ENCODE results near the gene VWF.
A peak's percentile ranks its signal among the peaks of the same experiment; 100 is the strongest.
"Not testable (repeated sequence)": the region's sequence is repeated elsewhere in the genome, so short reads cannot be mapped to it uniquely, and the experiment has no call there.

Gene VWF

GRCh38 chr12:6029401-6029800 is 95.1 kb downstream of the VWF start:
- no peak for DNase-seq

GRCh38 chr12:6026998-6027397 is 97.5 kb downstream of the VWF start:
- DNase-seq, result no peak

DNA sequence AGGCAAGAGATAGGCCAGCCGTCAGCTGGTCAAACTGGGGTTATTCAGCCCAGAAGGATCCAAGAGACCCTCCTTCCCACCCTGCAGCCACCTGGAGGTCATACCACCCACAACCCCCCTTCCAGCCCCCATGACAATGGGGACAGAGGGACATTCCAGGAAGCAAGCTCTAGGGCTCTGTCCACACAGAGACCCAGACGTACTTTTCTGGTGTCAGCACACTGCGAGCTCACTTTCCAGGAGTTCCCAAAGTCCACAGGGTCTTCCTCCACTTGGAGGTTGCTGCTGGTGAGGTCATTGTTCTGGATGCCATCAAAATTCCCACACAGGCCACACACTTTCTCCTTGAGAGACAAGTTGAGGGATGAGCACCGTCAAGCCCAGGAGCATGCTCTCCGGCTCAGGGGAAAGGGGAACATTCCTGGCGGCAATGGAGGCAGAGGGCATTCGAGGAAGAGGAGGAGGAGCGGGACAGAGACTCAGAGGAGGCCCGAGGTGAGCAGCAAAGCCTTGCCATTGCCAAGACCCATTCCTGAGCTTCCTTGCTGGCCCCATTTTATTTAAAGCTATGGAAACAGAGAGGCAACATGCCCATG is 98.7 kb downstream of the VWF start:
- DNase-seq, result not testable (repeated sequence)

DNA sequence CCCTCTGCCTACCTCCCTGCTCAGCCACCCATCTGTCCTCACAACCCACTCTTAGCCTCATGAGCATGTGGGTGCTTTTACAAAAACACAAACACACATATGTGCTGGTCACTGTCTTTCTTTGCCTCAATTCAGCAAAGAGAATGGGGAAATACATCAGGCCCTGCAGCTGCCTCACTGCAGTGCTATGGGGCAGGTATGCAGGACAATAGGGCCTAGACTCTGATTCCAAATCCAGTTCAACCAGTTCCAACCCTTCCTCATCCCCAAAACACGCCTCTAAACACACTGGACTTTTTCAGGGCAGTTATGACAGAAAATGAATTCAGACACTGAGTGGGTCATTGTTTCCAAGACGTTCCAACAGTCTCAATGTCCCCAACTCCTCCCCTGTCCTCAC is 100.4 kb downstream of the VWF start:
- not testable (repeated sequence) for DNase-seq

DNA sequence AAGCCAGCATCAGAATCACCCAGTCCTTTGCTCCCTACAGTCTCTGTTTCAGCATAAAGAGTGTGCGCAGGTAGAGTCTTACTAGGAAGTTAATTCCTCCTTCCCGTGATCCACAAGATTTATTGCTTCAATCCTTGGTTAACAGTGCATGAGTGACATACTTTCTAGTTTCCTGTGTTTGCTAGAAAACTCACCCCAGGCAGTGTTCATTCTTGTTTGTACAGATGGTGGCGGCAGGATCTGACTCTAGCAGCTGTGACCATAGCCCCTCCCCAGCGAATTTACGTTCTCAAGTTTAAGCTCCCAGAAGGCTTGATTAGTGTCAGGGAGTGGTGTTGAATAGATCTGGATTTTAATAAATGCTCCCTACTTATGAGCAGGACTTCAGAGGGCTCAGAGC is 103.5 kb downstream of the VWF start:
- no peak for DNase-seq

DNA sequence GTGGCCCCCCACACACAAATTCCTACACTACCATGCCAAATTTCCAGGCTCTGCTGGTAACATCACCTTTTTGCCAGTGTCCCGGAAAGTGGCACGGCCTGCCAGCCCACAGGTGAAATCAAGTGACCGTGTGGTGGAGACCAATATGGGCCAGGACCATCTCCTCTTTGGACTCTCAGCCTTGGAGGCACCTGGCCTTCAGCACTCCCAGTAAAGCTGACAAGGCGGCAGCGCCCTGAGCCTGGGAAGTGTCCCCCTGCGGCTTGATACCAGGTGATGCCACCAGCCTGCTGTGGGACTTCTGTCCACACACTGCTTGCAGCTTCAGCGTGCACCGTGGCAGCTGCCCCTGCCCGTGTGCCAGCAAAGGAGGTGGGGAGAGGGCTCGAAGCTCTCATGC is 104.0 kb downstream of the VWF start:
- not testable (repeated sequence) for DNase-seq

DNA sequence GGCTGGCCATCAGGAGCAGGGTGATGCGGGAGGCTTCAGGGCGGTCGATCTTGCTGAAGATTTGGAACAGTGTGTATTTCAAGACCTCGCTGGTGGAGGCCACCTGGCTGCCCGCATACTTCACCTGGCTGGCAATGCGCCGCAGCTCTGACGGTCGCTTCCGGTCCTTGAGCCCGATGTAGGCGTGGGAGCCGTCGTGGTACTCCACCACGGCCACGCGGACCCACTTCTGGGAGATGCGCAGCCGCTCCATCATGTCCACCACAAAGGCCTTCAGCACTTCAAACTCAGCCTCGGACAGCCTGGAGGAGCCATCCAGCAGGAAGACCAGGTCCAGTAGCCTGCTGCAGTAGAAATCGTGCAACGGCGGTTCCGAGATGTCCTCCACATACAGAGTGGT is 105.2 kb downstream of the VWF start:
- not testable (repeated sequence) for DNase-seq

GRCh38 chr12:6018265-6018664 is 106.2 kb downstream of the VWF start:
- DNase-seq, result no peak

DNA sequence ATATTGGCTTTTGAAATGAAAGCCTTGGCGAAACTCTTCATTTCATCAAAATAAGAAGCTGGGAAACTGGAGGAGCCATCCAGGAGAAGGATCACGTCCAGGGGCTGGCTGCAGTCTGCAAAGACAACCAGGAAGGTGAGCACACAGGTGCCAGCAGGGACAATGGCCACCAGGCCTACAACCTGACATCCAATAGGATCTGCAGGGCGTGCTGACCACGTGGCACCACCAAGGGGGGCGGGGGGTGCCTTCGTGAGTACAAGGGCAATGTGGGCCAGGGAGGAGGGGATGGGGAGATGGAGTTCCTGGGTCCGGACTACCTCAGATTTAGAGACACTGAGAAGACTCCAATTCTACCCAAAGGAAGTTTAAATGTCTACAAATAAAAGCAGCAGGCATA is 107.7 kb downstream of the VWF start:
- DNase-seq, result no peak

DNA sequence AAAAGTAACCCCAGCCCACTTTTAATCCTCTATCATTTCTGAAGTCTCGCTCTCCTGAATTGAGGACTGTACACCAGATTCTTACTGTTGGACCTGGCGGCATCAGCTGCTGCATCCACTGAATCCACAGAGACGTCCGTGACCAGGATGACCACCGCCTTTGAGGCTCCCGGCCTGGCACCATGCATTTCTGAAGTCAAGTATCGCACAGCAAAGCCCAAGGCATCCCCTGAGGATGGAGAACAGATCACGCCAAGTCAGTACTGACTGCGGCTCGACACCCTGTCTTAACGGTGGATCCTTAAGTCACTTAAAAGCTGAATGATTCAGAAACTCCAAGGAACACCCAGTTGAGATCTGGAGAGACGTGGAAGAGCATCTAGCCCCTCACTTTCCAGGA is 108.5 kb downstream of the VWF start:
- not testable (repeated sequence) for DNase-seq

- DNase-seq, result not testable (repeated sequence)
Observed at GRCh38 chr12:6015271-6015670, 109.2 kb downstream of the VWF start.

DNA sequence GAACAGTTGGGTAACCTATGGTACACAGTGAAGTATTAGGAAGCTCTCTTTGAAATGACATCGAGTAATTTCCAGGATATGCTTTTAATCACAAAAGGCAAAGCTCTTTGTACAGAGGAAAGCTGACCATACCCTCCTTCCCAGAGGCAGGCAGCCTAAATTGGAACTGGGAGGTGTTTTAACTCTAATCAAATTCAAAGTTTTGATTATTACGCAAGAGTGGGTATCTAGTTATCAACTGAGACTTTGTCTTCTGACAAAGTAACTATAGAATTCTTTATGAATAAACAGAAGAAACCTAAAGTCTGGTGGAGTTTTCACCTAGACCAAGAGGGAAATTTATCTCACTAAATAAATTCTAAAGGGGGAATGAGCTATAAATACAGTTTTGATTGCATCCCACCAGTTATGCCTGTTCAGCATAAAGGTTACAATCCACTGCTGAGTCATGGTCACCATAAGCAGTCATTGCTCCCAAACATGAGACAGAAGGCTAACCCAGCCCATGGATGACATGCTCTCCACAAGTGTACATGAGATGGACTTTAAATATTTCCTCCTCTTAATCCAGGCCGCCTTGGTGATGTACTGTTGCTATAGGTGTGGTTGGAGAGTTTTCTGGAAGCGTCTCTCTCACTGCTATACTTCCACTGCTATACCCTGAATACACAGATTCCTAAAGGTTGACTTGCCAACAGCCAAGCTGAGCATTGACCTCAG is 113.7 kb downstream of the VWF start:
- DNase-seq, result not testable (repeated sequence)

DNA sequence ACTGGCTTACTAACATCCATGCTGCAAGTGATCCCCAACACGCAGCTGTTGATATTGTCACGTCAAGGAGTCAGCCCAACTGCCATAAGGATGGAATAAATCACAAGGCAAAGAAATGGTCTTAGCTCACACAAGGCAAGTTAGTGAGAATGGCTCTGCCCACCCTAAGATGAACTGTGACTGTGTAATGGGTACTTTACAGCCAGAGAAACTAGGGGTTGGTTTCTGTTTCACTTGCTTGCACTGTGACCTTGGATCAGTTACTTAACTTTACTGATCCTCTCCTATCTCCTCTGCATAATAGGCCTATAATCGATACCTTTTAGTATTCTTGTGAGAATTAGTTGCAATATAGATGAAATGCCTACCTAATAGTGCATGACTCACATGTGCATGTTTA is 127.2 kb downstream of the VWF start:
- no peak for DNase-seq

DNA sequence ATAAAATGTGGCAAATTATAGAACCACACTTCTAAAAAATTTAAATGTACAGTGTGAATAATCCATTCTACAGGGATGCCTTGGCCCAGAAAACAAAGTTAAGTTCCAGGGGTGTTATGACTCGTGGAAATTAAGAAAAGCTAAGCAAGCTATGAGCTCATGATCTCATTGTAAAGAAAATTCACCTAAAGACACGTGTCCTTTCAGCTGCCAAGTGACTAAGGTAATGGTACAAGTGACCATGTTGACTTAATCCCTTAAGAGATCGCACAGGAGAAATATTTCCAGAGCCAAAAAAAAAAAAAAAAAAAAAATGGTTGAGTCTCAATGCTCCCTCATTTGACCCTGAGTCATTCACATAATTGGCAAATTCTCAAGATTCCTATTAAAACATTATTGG is 128.0 kb downstream of the VWF start:
- no peak for DNase-seq

- DNase-seq, result no peak
Observed at GRCh38 chr12:5989621-5990020, 134.8 kb downstream of the VWF start.

- peak; percentile 18 to 28 for DNase-seq
Observed at GRCh38 chr12:5988659-5989116, 135.8 kb downstream of the VWF start.

- DNase-seq, result no peak
Observed at GRCh38 chr12:5988088-5988487, 136.4 kb downstream of the VWF start.

DNA sequence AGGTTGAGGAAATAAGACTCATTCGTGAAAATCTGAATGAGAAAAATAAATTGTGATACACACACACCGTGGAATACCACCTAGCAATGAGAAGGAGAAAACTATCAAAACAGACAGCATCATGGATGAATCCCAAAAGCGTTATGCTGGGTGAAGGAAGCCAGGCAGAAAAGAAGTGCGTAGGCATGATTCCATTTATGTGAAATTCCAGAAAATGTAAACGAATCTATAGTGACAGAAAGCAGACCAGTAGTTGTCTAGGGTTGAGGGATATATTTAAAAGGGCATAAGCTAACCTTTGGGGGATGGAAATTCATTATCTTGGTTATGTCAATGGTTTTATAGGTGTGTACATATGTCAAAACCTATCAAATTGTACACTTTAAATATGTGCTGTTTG is 136.9 kb downstream of the VWF start:
- no peak for DNase-seq

GRCh38 chr12:5985471-5985870 is 139.0 kb downstream of the VWF start:
- DNase-seq, result no peak

GRCh38 chr12:5984873-5985272 is 139.6 kb downstream of the VWF start:
- DNase-seq, result no peak

DNA sequence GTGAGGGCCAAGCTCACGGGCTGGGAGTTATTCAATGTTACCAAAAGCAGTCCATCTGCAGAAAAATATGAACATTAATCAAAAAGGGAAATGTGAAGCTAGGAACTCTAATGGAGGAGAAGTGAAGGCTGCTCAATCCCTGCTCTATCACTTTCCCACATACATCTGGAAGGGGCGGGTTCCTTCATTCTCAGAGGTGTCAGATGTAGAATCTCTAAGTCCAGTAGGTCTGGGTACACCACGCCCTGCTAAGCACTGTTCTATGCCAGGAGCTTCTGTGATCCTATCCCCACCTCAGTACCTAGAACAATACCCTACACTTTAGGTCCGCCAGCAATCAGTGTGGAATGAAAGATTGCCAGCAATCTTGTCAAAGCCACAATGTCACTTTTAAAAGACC is 142.4 kb downstream of the VWF start:
- no peak for DNase-seq

GRCh38 chr12:5977556-5977955 is 146.9 kb downstream of the VWF start:
- no peak for DNase-seq

GRCh38 chr12:5976711-5977110 is 147.8 kb downstream of the VWF start:
- no peak for DNase-seq

DNA sequence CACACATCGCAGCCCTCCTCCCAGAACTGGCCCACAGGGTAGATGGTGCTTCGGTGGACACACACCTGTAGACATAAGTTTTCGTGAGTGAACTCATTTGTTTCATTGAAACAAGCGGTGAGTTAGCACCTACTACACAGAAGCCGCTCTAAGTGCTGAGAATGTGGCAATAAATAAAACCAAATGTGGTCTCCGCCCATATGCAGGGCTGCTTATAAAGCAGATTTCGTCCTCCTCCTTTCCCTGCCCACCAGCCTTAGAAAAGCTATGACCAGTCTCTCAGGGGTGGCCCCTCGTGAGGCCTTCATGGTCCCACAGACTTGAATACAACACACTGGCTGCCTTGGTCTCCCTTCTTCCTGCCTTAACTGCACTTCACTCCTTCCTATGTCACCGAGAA is 148.3 kb downstream of the VWF start:
- DNase-seq, result no peak

All from bone marrow (tissue), 2 donors.